HCT116 (cell line): ENCODE results near the gene PSMC3IP. TPM values are rescaled to one million over a fixed set of nuclear protein-coding genes. Genes with fewer than 3 reads are reported as not detected.

Experiments
- ATAC-seq: fragments of 200-7000 bp; cut with Tn5 transposase; 2 replicates; pipeline ENCODE4 v1.9.1; 2020; ENCODE audit warnings: mild to moderate bottlenecking, moderate library complexity
- BruUV-seq: library from RNA; stranded (reverse); fragments of 400-500 nt; replicated peaks from 2 replicates; lab custom pipeline; 2021; lab: Mats Ljungman, UMichigan
- CTCF ChIA-PET: fragments of 300-600 bp; sonication (Branson Sonifier 250); formaldehyde crosslinking; loops from one replicate; lab custom pipeline; 2021; ENCODE audit warnings: antibody characterized with exemption; lab: Charles Lee
- POLR2A ChIA-PET: fragments of 300-600, 350-600 bp; sonication (Branson Sonifier 250); formaldehyde crosslinking; loops from one replicate; lab custom pipeline; 2021; ENCODE audit warnings: antibody characterized with exemption; lab: Charles Lee
- RAD21 ChIA-PET, 2 experiments: fragments of 300-600 bp; sonication (Branson Sonifier 250); formaldehyde crosslinking; loops; one replicate each; lab custom pipeline; 2023; ENCODE audit warnings: low total read pairs in 2 of 2; ENCODE audit not compliant: uncharacterized antibody in 2 of 2, unreplicated experiment in 2 of 2, low non-redundant PET in 1 of 2; lab: Charles Lee
- DNase-seq: peaks from one replicate; pipeline ENCODE4 v3.0.0-alpha.2; 2010; ENCODE audit warnings: low read depth, low spot score
- H2AFZ ChIP-seq: fragments of 200-600 bp; shearing (Covaris generic), sonication (generic); 2 replicates; pipeline ENCODE4 v1.6.1; 2017; ENCODE audit warnings: low read depth, mixed run types, mixed read lengths, antibody characterized with exemption, low read length; ENCODE audit not compliant: poor library complexity, severe bottlenecking
- H3K27ac ChIP-seq: 2 replicates; pipeline ENCODE4 v1.5.1; 2012; ENCODE audit warnings: low read depth, low read length
- H3K27me3 ChIP-seq: fragments of 200-600 bp; sonication (generic); 2 replicates; pipeline ENCODE4 v1.6.1; 2016; ENCODE audit warnings: mixed run types, low read length, mixed read lengths; ENCODE audit not compliant: insufficient read depth
- H3K36me3 ChIP-seq, 2 experiments: fragments of 200-500 bp in 1 of 2; fragments of 200-600 bp in 1 of 2; sonication (Bioruptor generic) in 1 of 2; sonication (generic) in 1 of 2; 2 replicates each; pipeline versions ENCODE4 v1.5.1 to v1.6.1; 2014 to 2016; ENCODE audit warnings: low read length in 2 of 2, inconsistent platforms in 1 of 2, mixed read lengths in 1 of 2, mixed run types in 1 of 2; ENCODE audit not compliant: insufficient read depth in 2 of 2, control insufficient read depth in 1 of 2
- H3K4me1 ChIP-seq, 2 experiments: fragments of 200-600 bp in 1 of 2; sonication (generic) in 1 of 2; 2 replicates each; pipeline versions ENCODE4 v1.5.1 to v1.6.1; 2012 to 2017; ENCODE audit warnings: low read length in 2 of 2, inconsistent platforms in 1 of 2, mild to moderate bottlenecking in 1 of 2, mixed read lengths in 1 of 2, mixed run types in 1 of 2, moderate library complexity in 1 of 2; ENCODE audit not compliant: insufficient read depth in 2 of 2, control insufficient read depth in 1 of 2
- H3K4me2 ChIP-seq: fragments of 200-600 bp; sonication (generic); 2 replicates; pipeline ENCODE4 v1.6.1; 2017; ENCODE audit warnings: mixed run types, low read length, mixed read lengths
- H3K4me3 ChIP-seq, 2 experiments: fragments of 200-600 bp in 1 of 2; sonication (generic) in 1 of 2; replicated peaks in 1 of 2; 2 replicates each; pipeline ENCODE4 v1.5.1; 2011 to 2016; ENCODE audit warnings: low read length in 2 of 2, control low read depth in 1 of 2, low read depth in 1 of 2, mild to moderate bottlenecking in 1 of 2, mixed read lengths in 1 of 2, mixed run types in 1 of 2
- H3K79me2 ChIP-seq: fragments of 200-600 bp; sonication (generic); 2 replicates; pipeline ENCODE4 v1.6.1; 2017; ENCODE audit warnings: mild to moderate bottlenecking, mixed run types, low read length, moderate library complexity, mixed read lengths; ENCODE audit not compliant: insufficient read depth
- H3K9ac ChIP-seq: fragments of 200-600 bp; sonication (generic); 2 replicates; pipeline ENCODE4 v1.6.1; 2016; ENCODE audit warnings: low read length, mixed read lengths
- H3K9me2 ChIP-seq: fragments of 200-600 bp; sonication (generic), shearing (Covaris generic); 2 replicates; pipeline ENCODE4 v1.6.1; 2017; ENCODE audit warnings: mixed run types, mild to moderate bottlenecking, moderate library complexity; ENCODE audit not compliant: insufficient read depth
- H3K9me3 ChIP-seq, 2 experiments: fragments of 200-500 bp in 1 of 2; fragments of 200-600 bp in 1 of 2; sonication (Bioruptor generic) in 1 of 2; sonication (generic) in 1 of 2; 2 replicates each; pipeline ENCODE4 v1.6.1; 2014 to 2017; ENCODE audit warnings: low read length in 2 of 2, mixed read lengths in 2 of 2, inconsistent platforms in 1 of 2, low read depth in 1 of 2, mild to moderate bottlenecking in 1 of 2, mixed run types in 1 of 2, moderate library complexity in 1 of 2; ENCODE audit not compliant: control insufficient read depth in 1 of 2, insufficient read depth in 1 of 2
- H4K20me1 ChIP-seq: fragments of 200-600 bp; sonication (generic), shearing (Covaris generic); 2 replicates; pipeline ENCODE4 v1.6.1; 2017; ENCODE audit warnings: mixed run types, mild to moderate bottlenecking, moderate library complexity; ENCODE audit not compliant: insufficient read depth
- CBX3 ChIP-seq: IDR thresholded peaks from 2 replicates; pipeline ENCODE4 v1.6.1; 2012; ENCODE audit warnings: low read depth
- ELF1 ChIP-seq: IDR thresholded peaks from 2 replicates; pipeline ENCODE4 v1.6.1; 2012; ENCODE audit warnings: low read depth, borderline replicate concordance
- EZH2 ChIP-seq: fragments of 200-600 bp; sonication (generic); IDR thresholded peaks from 2 replicates; pipeline ENCODE4 v1.6.1; 2017; ENCODE audit warnings: antibody characterized with exemption, mixed run types
- JUND ChIP-seq: IDR thresholded peaks from 2 replicates; pipeline ENCODE4 v1.6.1; 2012
- SP1 ChIP-seq: IDR thresholded peaks from 2 replicates; pipeline ENCODE4 v1.6.1; 2012; ENCODE audit warnings: low read depth
- TCF7L2 ChIP-seq: IDR thresholded peaks from 2 replicates; pipeline ENCODE4 v1.7.0; 2011; ENCODE audit warnings: borderline replicate concordance, inconsistent platforms; ENCODE audit not compliant: insufficient read depth, insufficient read length; ENCODE audit errors: extremely low read depth
- ZFX ChIP-seq: fragments of 450-650 bp; IDR thresholded peaks from 2 replicates; pipeline ENCODE4 v1.6.1; 2017
- ZNF274 ChIP-seq: fragments of 200-500 bp; sonication (Bioruptor generic); IDR thresholded peaks from 2 replicates; pipeline ENCODE4 v1.6.1; 2014; ENCODE audit warnings: mild to moderate bottlenecking, low read depth, low read length, inconsistent platforms
- intact Hi-C: fragments of 100-400 bp; cut with micrococcal nuclease; formaldehyde crosslinking; loops from 2 replicates; pipeline ENCODE4 v1.10.0; 2022
- total RNA-seq: library from RNA; stranded (reverse); gene quantifications from one replicate; pipeline ENCODE4 v1.2.1, GENCODE V29; 2021; ENCODE audit not compliant: unreplicated experiment
- TF ChIP-seq, protein P1 (sequence below): IDR thresholded peaks from 2 replicates; pipeline ENCODE4 v1.6.1; 2012
- TF ChIP-seq, protein P2 (sequence below), 3 experiments: fragments of 200-600 bp in 1 of 3; sonication (generic) in 1 of 3; IDR thresholded peaks in 2 of 3; conservative IDR thresholded peaks in 1 of 3; 2 replicates each; pipeline ENCODE4 v1.5.1; 2012 to 2017; ENCODE audit warnings: low read depth in 2 of 3, low read length in 2 of 3, antibody characterized with exemption in 1 of 3, borderline replicate concordance in 1 of 3, control low read depth in 1 of 3, mild to moderate bottlenecking in 1 of 3, mixed read lengths in 1 of 3, mixed run types in 1 of 3, moderate library complexity in 1 of 3; ENCODE audit not compliant: insufficient read depth in 1 of 3
- TF ChIP-seq, protein P3 (sequence below): IDR thresholded peaks from 2 replicates; pipeline ENCODE4 v1.6.1; 2011; ENCODE audit warnings: mild to moderate bottlenecking, low read length, moderate library complexity; ENCODE audit not compliant: insufficient replicate concordance; ENCODE audit errors: extremely low read depth
- TF ChIP-seq, protein P4 (sequence below): IDR thresholded peaks from 2 replicates; pipeline ENCODE4 v1.6.1; 2012; ENCODE audit warnings: low read depth

PSMC3IP gene
- total RNA-seq, 1 experiment from 2014 or later = 24.3 TPM

DNA sequence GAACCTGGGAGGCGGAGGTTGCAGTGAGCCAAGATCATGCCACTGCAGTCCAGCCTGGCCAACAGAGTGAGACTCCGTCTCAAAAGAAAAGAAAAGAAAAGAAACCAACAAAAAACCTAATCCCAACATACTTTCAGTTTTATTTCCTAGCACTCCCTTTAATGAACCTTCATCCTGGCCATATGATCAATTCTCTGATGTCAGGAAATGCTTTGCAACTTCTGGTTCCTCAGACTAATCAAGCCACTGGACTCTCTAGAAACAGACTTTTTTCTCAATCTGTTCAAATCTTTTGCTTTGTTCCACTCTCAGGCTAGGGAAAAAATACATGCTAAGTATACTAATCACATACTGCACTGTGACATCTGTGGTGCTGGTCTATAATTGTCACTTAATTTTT, 13.4 kb upstream of the PSMC3IP start:
- TF ChIP-seq JUND (no peak), ELF1 (no peak), CBX3 (no peak), ZNF274 (no peak), ZFX (no peak), TCF7L2 (no peak), EZH2 (no peak), SP1 (no peak)
- TF ChIP-seq, protein P1, sequence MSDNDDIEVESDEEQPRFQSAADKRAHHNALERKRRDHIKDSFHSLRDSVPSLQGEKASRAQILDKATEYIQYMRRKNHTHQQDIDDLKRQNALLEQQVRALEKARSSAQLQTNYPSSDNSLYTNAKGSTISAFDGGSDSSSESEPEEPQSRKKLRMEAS = no peak
- TF ChIP-seq, protein P2, sequence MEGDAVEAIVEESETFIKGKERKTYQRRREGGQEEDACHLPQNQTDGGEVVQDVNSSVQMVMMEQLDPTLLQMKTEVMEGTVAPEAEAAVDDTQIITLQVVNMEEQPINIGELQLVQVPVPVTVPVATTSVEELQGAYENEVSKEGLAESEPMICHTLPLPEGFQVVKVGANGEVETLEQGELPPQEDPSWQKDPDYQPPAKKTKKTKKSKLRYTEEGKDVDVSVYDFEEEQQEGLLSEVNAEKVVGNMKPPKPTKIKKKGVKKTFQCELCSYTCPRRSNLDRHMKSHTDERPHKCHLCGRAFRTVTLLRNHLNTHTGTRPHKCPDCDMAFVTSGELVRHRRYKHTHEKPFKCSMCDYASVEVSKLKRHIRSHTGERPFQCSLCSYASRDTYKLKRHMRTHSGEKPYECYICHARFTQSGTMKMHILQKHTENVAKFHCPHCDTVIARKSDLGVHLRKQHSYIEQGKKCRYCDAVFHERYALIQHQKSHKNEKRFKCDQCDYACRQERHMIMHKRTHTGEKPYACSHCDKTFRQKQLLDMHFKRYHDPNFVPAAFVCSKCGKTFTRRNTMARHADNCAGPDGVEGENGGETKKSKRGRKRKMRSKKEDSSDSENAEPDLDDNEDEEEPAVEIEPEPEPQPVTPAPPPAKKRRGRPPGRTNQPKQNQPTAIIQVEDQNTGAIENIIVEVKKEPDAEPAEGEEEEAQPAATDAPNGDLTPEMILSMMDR (IDR thresholded peaks at IDR 0.05 in 2 of 3, conservative IDR thresholded peaks at IDR 0.05 in 1 of 3; ENCODE audit: borderline replicate concordance in 1 of 3, insufficient read depth in 1 of 3, low read depth in 2 of 3, low read length in 2 of 3) = no peak
- TF ChIP-seq, protein P3, sequence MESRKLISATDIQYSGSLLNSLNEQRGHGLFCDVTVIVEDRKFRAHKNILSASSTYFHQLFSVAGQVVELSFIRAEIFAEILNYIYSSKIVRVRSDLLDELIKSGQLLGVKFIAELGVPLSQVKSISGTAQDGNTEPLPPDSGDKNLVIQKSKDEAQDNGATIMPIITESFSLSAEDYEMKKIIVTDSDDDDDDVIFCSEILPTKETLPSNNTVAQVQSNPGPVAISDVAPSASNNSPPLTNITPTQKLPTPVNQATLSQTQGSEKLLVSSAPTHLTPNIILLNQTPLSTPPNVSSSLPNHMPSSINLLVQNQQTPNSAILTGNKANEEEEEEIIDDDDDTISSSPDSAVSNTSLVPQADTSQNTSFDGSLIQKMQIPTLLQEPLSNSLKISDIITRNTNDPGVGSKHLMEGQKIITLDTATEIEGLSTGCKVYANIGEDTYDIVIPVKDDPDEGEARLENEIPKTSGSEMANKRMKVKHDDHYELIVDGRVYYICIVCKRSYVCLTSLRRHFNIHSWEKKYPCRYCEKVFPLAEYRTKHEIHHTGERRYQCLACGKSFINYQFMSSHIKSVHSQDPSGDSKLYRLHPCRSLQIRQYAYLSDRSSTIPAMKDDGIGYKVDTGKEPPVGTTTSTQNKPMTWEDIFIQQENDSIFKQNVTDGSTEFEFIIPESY = no peak
- TF ChIP-seq, protein P4, sequence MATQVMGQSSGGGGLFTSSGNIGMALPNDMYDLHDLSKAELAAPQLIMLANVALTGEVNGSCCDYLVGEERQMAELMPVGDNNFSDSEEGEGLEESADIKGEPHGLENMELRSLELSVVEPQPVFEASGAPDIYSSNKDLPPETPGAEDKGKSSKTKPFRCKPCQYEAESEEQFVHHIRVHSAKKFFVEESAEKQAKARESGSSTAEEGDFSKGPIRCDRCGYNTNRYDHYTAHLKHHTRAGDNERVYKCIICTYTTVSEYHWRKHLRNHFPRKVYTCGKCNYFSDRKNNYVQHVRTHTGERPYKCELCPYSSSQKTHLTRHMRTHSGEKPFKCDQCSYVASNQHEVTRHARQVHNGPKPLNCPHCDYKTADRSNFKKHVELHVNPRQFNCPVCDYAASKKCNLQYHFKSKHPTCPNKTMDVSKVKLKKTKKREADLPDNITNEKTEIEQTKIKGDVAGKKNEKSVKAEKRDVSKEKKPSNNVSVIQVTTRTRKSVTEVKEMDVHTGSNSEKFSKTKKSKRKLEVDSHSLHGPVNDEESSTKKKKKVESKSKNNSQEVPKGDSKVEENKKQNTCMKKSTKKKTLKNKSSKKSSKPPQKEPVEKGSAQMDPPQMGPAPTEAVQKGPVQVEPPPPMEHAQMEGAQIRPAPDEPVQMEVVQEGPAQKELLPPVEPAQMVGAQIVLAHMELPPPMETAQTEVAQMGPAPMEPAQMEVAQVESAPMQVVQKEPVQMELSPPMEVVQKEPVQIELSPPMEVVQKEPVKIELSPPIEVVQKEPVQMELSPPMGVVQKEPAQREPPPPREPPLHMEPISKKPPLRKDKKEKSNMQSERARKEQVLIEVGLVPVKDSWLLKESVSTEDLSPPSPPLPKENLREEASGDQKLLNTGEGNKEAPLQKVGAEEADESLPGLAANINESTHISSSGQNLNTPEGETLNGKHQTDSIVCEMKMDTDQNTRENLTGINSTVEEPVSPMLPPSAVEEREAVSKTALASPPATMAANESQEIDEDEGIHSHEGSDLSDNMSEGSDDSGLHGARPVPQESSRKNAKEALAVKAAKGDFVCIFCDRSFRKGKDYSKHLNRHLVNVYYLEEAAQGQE = no peak
- no peak overlapping the region for H3K4me2 ChIP-seq
- H3K4me3 ChIP-seq = no peak overlapping the region
- no peaks in the 10 kb centered on the region for H3K9me2 ChIP-seq
- H4K20me1 ChIP-seq = no peaks in the 10 kb centered on the region
- peaks cover 0 to 16% of the 10 kb centered on the region in 2 experiments; a peak in 2 of 4 replicates for H3K36me3 ChIP-seq
- ChIA-PET CTCF (interaction anchor here (0.9 kb wide), 1 partner anchor 88 kb away, joined by 3 read pairs; no protein-coding TSS in a partner anchor), POLR2A (no interaction called here), RAD21 (no interaction called here)
- no peaks in the 10 kb centered on the region; the same call in none of the 2 replicates for H3K79me2 ChIP-seq
- no TSS peak for BruUV-seq
- H3K27ac ChIP-seq = no peak overlapping the region
- no peak for ATAC-seq
- no peak overlapping the region for H3K9ac ChIP-seq
- H3K4me1 ChIP-seq = no peaks in the 10 kb centered on the region
- no peak overlapping the region for H2AFZ ChIP-seq
- H3K9me3 ChIP-seq = no peaks in the 10 kb centered on the region
- intact Hi-C loops = no loop called here
- DNase-seq = no peak
- H3K27me3 ChIP-seq = no peaks in the 10 kb centered on the region
